ENCODE data around the gene TMEM147.
"Not testable (repeated sequence)": the region's sequence is repeated elsewhere in the genome, so short reads cannot be mapped to it uniquely, and the experiment has no call there.

The TMEM147 gene

GRCh38 chr19:35565016-35565856 is 19.8 kb downstream of the TMEM147 start:
- DNase-seq = no peak

GRCh38 chr19:35566738-35567137 is 21.3 kb downstream of the TMEM147 start:
- DNase-seq = no peak

GRCh38 chr19:35569281-35569781 is 23.9 kb downstream of the TMEM147 start:
- no peak for DNase-seq

DNA sequence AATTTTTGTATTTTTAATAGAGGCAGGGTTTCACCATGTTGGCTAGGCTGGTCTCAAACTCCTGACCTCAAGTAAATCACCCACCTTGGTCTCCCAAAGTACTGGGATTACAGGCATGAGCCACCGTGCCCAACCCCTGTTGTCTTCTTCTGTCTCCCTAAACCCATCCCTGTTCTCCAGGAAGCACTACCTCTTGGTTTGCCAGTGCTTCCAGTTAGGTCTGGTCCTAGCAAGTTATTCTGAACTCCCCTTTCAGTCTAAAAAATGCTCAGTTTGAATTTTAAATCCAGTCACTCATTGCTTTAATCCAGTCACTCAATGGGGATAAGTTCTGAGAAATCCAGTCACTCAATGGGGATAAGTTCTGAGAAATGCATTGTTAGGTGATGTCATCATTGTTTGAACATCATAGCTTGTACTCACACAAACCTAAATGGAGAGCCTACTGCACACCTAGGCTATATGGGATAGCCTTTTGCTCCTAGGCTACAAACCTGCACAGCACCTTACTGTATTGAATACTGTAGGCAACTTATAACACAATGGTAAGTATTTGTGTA is 26.1 kb downstream of the TMEM147 start:
- DNase-seq = no peak

- no peak for DNase-seq
These were observed 32.5 kb downstream of the TMEM147 start for GRCh38 chr19:35577918-35578317.

DNA sequence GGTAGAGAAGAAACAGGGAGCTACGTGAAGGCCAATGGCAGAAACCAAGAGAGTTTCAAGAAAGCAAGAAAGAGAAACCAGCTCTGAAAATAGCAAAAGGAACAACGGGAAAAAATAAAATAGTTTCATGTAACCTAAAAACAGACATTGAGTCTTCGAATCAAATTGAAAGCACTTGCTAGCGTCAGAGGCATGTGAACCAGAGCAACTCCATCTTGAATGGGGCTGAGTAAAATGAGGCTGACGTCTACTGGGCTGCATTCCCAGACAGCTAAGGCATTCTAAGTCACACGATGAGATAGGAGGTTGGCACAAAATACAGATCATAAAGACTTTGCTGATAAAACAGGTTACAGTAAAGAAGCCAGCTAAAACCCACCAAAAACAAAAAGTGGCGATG is 33.3 kb downstream of the TMEM147 start:
- DNase-seq = no peak

GRCh38 chr19:35582760-35583159 is 37.3 kb downstream of the TMEM147 start:
- DNase-seq = no peak

- DNase-seq = peak in 1 of 2 donors; percentile 13
These were observed 40.4 kb downstream of the TMEM147 start, which contains the start of gene PMIS2 for GRCh38 chr19:35585848-35586247. PMIS2 (plus strand) TSS chr19:35586173; CDS start chr19:35586260, 87 bp downstream.

- DNase-seq = no peak
These were observed 41.9 kb downstream of the TMEM147 start for GRCh38 chr19:35587321-35587720.

DNA sequence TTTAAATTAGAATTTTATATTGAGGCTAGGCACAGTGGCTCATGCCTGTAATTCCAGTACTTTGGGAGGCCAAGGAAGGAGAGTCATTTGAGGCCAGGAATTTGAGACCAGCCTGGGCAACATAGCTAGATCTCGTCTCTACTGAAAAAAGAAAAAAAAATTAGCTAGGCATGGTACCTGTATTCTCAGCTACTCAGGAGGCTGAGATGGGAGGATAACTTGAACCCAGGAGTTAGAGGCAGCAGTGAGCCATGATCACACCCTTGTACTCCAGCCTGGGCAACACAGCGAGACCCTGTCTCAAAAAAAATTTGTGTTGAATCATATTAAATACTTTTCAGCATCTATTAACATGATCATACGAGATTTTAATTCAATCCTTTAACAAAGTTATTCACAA is 45.4 kb downstream of the TMEM147 start:
- no peak for DNase-seq

GRCh38 chr19:35592226-35592625 is 46.8 kb downstream of the TMEM147 start:
- DNase-seq = peak; percentile 15 to 50

DNA sequence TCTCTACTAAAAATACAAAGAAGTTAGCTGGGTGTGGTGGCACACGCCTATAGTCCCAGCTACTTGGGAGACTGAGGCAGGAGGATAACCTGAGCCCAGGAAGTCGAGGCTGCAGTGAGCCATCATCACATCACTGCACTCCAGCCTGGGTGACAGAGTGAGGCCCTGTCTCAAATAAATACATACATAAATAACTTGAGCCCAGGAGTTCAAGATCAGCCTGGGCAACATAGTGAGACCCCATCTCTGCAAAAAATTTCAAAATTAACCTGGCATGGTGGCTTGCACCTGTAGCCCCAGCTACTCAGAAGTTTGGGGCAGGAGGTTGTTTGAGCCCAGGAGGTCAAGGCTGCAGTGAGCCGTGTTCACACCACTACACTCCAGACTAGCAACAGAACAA is 49.6 kb downstream of the TMEM147 start:
- not testable (repeated sequence) for DNase-seq

DNA sequence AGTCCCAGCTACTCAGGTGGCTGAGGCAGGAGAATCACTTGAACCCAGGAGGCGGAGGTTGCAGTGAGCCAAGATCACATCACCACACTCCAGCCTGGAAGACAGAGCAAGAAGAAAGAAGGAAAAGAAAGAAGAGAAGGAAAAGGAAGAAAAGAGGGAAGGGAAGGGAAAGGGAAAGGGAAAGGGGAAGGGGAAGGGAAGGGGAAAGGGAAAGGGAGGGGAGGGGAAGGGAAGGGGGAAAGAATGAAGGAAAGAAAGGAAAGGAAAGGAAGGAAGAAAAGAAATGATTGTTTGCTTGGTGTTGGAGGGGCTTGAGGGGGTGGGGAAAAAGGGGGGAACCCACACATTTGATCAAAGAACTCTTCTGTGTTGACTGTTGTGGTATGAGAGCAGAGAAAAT is 50.5 kb downstream of the TMEM147 start:
- no peak for DNase-seq

DNA sequence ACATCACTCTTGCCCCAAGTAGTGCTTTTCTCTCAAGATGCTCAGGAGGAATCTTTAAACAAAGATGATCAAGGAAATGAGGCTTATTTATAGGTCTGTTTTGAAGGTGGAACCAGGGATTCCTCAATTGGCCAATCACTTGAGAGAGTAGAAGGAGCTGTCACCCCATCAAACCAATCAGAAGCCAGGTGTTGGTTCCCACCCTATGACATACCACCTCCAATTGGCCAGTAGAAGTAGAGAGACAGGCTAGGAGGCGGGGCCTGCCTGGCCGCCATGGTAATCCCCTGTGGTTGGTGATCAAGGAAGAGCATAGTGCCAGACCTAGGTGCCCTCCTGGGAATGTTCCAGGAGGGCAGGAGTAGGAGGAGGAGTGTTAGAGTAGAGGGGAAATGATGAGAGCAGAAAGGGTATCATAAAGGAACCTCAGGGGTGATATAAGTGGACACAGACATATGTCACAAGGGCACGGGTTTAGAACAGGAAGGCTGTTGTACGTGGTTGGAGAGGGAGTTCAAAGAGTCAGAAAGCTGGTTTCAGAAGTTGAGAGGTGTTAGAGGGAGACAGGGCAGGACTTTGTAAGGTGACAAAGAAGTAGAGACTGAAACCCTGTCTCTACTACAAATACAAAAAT is 51.1 kb downstream of the TMEM147 start:
- no peak for DNase-seq
